ENCODE results near the gene CDKN1B.

GRCh38 chr12:12686925-12687324 is 30.2 kb upstream of the CDKN1B start:
- TF ChIP-seq CTCF (IDR thresholded peaks at IDR 0.05; ENCODE audit: insufficient read depth, low read length) (no peak), GABPA (IDR thresholded peaks at IDR 0.05; ENCODE audit: low read depth) (no peak)
